SK-N-SH treated with all-trans-retinoic acid at 6 μM for 48 hours (cell line): ENCODE data around the gene FATE1.

Source experiments
- ATAC-seq: fragments of 200-7000 bp; cut with Tn5 transposase; 3 replicates; pipeline ENCODE4 v1.9.1; 2020; ENCODE audit warnings: mild to moderate bottlenecking, moderate library complexity
- ARNTL ChIP-seq: fragments of 450-650 bp; formaldehyde crosslinking; IDR thresholded peaks from 2 replicates; pipeline ENCODE4 v1.5.0; 2020; ENCODE audit warnings: low read depth, mild to moderate bottlenecking, moderate library complexity, borderline replicate concordance
- BACH2 ChIP-seq: fragments of 250-450 bp; sonication (Bioruptor Pico); IDR thresholded peaks from 2 replicates; pipeline ENCODE4 v1.9.0; 2021; ENCODE audit warnings: mild to moderate bottlenecking, borderline replicate concordance
- CREB5 ChIP-seq: fragments of 250-450 bp; sonication (Bioruptor Pico); IDR thresholded peaks from 2 replicates; pipeline ENCODE4 v1.5.1; 2020; ENCODE audit warnings: low read depth, mild to moderate bottlenecking, moderate library complexity
- GLIS3 ChIP-seq: fragments of 250-450 bp; sonication (Bioruptor Pico); IDR thresholded peaks from 2 replicates; pipeline ENCODE4 v1.5.0; 2020; ENCODE audit warnings: mild to moderate bottlenecking, moderate library complexity
- ISL1 ChIP-seq: fragments of 250-450 bp; sonication (Bioruptor Pico); IDR thresholded peaks from 2 replicates; pipeline ENCODE4 v2.1.2; 2022; ENCODE audit warnings: mild to moderate bottlenecking, moderate library complexity
- OSR1 ChIP-seq: fragments of 250-450 bp; sonication (Bioruptor Pico); IDR thresholded peaks from 2 replicates; pipeline ENCODE4 v1.8.0; 2022; ENCODE audit warnings: moderate library complexity, mild to moderate bottlenecking, inconsistent platforms
- PATZ1 ChIP-seq: fragments of 250-450 bp; sonication (Bioruptor Pico); IDR thresholded peaks from 2 replicates; pipeline ENCODE4 v1.8.0; 2020; ENCODE audit warnings: mild to moderate bottlenecking, moderate library complexity, borderline replicate concordance
- POU6F1 ChIP-seq: fragments of 250-450 bp; sonication (Bioruptor Pico); IDR thresholded peaks from 2 replicates; pipeline ENCODE4 v1.8.0; 2021; ENCODE audit warnings: low read depth, mild to moderate bottlenecking, moderate library complexity, borderline replicate concordance
- PPARA ChIP-seq: fragments of 250-450 bp; sonication (Bioruptor Pico); IDR thresholded peaks from 2 replicates; pipeline ENCODE4 v1.5.0; 2020; ENCODE audit warnings: mild to moderate bottlenecking, borderline replicate concordance
- RARB ChIP-seq: fragments of 250-450 bp; sonication (Bioruptor Pico); IDR thresholded peaks from 2 replicates; pipeline ENCODE4 v1.8.0; 2021; ENCODE audit warnings: mild to moderate bottlenecking, moderate library complexity
- TOX ChIP-seq: fragments of 250-450 bp; sonication (Bioruptor Pico); IDR thresholded peaks from 2 replicates; pipeline ENCODE4 v1.8.0; 2021; ENCODE audit warnings: mild to moderate bottlenecking, moderate library complexity, borderline replicate concordance
- TSHZ2 ChIP-seq: fragments of 250-450 bp; sonication (Bioruptor Pico); IDR thresholded peaks from 2 replicates; pipeline ENCODE4 v1.5.0; 2020; ENCODE audit warnings: mild to moderate bottlenecking, moderate library complexity
- ZC3H10 ChIP-seq: fragments of 250-450 bp; sonication (Bioruptor Pico); IDR thresholded peaks from 2 replicates; pipeline ENCODE4 v1.5.1; 2021; ENCODE audit warnings: mild to moderate bottlenecking, moderate library complexity
- ZFP3 ChIP-seq: fragments of 250-450 bp; sonication (Bioruptor Pico); IDR thresholded peaks from 2 replicates; pipeline ENCODE4 v1.5.0; 2020; ENCODE audit warnings: mild to moderate bottlenecking, moderate library complexity
- ZFP30 ChIP-seq: fragments of 450-650 bp; formaldehyde crosslinking; IDR thresholded peaks from 2 replicates; pipeline ENCODE4 v1.5.0; 2022; ENCODE audit warnings: mild to moderate bottlenecking, moderate library complexity
- ZNF70 ChIP-seq: fragments of 450-650 bp; formaldehyde crosslinking; IDR thresholded peaks from 2 replicates; pipeline ENCODE4 v1.5.0; 2020; ENCODE audit warnings: mild to moderate bottlenecking, moderate library complexity
- ZNF8 ChIP-seq: fragments of 450-650 bp; formaldehyde crosslinking; IDR thresholded peaks from 2 replicates; pipeline ENCODE4 v1.5.0; 2020; ENCODE audit warnings: mild to moderate bottlenecking, moderate library complexity

The FATE1 gene

GRCh38 chrX:151698485-151698884 is 17.4 kb upstream of the FATE1 start:
- no peak for ATAC-seq

GRCh38 chrX:151699746-151700145 is 16.1 kb upstream of the FATE1 start:
- no peak for ATAC-seq
- no peak for TF ChIP-seq RARB
- TF ChIP-seq PATZ1 (CRISPR knock-in tag) = no peak
- no peak for TF ChIP-seq ARNTL
- no peak for TF ChIP-seq OSR1
- no peak for TF ChIP-seq POU6F1 (CRISPR knock-in tag)
- TF ChIP-seq ZNF70 (CRISPR knock-in tag) = no peak
- TF ChIP-seq ZFP3 (CRISPR knock-in tag) = no peak
- TF ChIP-seq TOX (CRISPR knock-in tag) = no peak

More at GRCh38 chrX:151698485-151698884, 17.4 kb upstream of the FATE1 start:
- TF ChIP-seq RARB (no peak), ZNF8 (CRISPR knock-in tag) (no peak)
- TF ChIP-seq, all 23 proteins: peak for 0

GRCh38 chrX:151700581-151700980 is 15.3 kb upstream of the FATE1 start:
- TF ChIP-seq TSHZ2 (CRISPR knock-in tag) (no peak), OSR1 (no peak), ZNF8 (CRISPR knock-in tag) (no peak), GLIS3 (no peak), TOX (CRISPR knock-in tag) (no peak), ARNTL (no peak), ZFP3 (CRISPR knock-in tag) (no peak), PATZ1 (CRISPR knock-in tag) (no peak), ZFP30 (no peak), CREB5 (CRISPR knock-in tag) (no peak), BACH2 (CRISPR knock-in tag) (no peak), RARB (no peak), ZC3H10 (no peak), PPARA (CRISPR knock-in tag) (no peak), ISL1 (CRISPR knock-in tag) (no peak)
- no peak for ATAC-seq

GRCh38 chrX:151701071-151701470 is 14.8 kb upstream of the FATE1 start:
- TF ChIP-seq RARB (no peak), TSHZ2 (CRISPR knock-in tag) (no peak), ZC3H10 (no peak), ARNTL (no peak), PATZ1 (CRISPR knock-in tag) (no peak)
- TF ChIP-seq, all 23 proteins: peak for 0
- no peak for ATAC-seq
